Superior temporal gyrus (tissue), 1 donor: ENCODE data around the gene LRRN2.

Source experiments
- DNase-seq: peaks from one replicate; pipeline ENCODE4 v3.0.0-alpha.2; 2016; ENCODE audit errors: extremely low spot score

Gene LRRN2

GRCh38 chr1:204712708-204713430, 27.3 kb upstream of the LRRN2 start:
- no peak for DNase-seq

- DNase-seq: no peak
These were observed 26.6 kb upstream of the LRRN2 start for GRCh38 chr1:204711947-204712701.

GRCh38 chr1:204711103-204711946, 25.8 kb upstream of the LRRN2 start:
- DNase-seq: no peak

GRCh38 chr1:204709960-204710912, 24.7 kb upstream of the LRRN2 start:
- DNase-seq: no peak

- DNase-seq: no peak
These were observed 23.5 kb upstream of the LRRN2 start for GRCh38 chr1:204709021-204709420.

DNA sequence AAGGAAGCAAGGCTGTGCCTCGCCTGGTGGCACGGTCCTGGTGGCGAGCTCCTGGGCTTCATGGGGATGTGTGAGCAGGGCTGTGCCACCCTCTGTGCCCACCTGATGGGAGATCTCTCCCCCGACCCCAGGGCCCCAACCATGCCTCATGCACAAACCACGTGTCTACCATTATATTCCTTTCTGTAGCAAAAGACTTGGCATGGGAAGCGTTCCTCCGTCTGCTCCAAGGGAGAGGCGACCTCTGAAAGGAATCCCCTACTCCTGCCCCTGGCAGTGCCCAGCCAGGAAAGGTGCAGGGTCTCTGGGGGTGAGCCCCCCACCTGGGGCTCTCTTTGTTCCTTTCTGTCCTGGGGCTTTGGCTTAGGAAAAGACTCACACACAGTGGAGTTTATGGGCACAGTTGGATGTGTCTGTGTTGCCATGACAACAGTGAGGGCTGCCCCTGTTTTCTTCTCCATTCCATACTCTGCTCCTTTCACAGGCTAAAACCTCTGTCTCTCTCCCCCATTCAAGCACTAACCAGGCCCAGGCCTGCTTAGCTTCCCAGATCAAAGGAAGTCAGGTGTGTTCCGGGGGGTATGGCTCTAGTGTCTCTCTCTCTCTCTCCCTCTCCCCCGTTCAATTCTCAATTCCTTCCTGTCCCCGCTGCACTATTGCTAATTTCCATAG, 21.4 kb upstream of the LRRN2 start:
- no peak for DNase-seq

- DNase-seq: no peak
These were observed 20.6 kb upstream of the LRRN2 start for GRCh38 chr1:204705888-204706837.

DNA sequence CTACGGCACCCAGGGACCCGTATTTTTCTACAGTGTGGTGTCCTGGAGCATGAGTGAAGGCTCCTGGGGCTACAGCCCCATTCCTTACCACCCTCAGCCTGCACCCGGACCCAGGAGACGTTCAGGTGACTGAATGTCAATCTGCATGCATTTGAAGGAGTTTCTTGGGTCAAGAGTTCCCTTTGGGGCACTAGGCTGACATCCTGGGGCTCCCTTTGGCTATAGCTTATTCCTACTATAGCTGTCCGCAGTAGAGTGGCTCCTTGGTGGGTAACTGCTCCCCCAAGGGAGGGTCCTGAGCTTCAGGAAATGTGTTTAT, 19.9 kb upstream of the LRRN2 start:
- DNase-seq: no peak

DNA sequence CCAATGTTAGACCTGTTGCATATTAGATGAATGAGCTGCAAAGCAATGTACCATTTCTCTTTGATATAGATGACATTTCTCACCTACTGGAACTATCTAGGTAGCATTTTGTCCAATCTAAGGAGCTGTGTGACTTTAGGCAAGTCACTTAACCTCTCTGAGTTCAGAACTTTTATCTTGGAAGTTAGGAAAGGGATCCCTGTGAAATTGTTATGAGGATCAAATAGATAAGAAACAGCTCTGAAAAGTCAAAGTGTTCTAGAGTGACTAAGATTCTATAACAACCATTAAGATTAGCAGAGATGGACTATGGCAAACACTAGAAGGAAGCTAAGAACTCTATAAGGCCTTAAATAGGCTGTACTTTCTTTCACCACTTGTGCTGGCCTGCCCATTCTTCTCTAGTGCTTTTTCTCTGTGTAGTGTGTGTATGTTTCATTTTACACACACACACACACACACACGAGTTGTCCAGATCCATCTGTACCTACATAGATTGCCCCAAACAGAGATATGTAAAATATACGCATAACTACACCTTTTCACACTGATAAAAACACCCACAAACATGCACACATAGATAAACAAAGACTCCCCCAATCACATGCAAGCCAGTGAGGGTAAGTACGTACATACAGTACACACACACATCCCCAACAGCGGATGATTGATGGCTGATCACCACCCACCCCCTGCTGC, 19.4 kb upstream of the LRRN2 start:
- DNase-seq: no peak

DNA sequence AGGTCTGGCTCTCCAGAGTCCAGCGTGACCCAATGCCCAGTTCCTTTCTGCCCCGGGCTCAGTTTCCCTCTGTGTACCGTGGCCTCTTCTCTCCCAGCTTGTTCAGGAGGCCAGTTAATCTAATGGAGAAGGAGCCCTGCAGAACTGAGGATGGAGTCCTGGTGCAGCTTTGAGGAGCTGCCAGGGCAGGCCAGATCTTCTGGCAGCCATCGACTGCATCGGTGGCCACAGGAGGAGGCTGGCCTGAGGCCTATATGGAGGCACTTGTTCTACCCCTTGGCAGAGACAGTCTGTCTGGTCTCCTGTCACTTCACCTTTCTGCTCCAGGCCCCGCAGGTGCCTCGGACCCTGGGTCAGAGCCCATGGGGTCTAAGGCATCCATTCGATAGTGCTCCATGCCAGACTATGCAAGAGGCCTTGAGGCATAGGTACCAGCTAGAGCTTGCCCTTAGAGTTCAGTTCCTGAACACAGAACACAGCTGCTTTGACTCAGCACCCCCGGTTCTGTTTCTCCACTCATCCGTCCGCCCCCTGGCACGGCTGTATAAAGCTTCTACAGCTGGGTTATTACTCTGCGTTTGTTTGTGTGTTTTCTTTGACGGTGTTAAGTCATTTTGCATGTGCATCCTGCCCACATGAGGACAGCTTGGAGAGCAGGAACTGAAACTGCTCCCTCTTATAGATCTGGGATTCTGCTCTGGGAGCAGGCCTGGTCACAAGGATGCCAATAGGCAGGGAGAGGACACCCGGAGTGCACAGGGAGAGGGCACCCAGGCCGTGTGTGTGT, 18.5 kb upstream of the LRRN2 start:
- DNase-seq: no peak

- DNase-seq: no peak
These were observed 17.7 kb upstream of the LRRN2 start for GRCh38 chr1:204703268-204703664.

DNA sequence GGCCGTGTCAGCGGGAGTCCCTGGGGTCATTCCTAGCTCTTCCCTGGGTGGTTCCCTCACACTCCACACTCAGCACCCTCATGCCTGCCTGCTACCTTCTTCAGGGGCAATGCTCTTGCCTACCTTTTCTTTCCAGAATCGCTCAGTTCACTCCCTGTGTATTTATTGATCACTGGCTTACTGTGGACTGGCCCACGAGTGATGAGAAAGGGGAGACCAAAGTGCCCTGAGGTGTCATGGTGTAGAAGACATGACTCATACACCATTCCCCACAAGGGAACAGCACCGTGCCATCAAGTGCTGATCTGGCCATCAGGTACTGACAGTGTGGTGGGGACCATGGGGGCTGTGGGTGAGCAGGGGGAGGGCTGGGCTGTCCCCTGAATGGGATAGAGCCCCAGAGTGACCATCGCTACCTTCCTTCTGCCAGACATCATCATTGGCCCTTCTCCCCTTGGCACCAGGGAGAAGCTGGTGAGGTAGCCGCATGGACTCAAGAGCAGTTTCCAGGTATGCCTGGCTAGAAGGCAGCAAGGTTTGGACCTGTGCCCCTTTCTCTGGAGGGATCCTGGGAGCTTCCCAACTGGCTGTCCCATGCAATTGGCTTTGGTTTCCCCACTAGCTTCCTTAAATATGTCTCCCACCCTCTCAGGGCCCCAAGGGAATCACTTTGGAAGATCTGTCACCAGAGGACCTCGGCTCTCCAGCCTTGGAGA, 17.2 kb upstream of the LRRN2 start:
- no peak for DNase-seq

DNA sequence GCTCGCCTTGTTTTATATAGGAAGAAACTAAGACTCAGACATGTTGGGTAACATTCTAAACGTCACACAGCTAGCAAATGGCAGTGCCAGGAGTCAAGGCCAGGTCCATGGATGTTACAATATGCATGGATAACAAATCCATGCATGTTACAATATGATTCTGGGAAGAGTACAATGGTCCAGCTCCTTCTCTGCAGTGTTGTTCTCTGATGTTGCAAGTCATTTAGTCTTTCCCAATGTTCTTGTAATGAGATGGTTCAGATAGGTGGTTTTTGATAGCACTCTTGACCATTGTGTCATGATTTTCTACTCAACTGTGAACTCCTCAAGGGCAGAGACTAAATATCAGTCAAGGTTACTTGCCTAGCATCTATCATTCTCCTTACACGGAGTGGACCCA, 15.7 kb upstream of the LRRN2 start:
- DNase-seq: no peak

- DNase-seq: no peak
These were observed 12.4 kb upstream of the LRRN2 start for GRCh38 chr1:204697893-204698292.

DNA sequence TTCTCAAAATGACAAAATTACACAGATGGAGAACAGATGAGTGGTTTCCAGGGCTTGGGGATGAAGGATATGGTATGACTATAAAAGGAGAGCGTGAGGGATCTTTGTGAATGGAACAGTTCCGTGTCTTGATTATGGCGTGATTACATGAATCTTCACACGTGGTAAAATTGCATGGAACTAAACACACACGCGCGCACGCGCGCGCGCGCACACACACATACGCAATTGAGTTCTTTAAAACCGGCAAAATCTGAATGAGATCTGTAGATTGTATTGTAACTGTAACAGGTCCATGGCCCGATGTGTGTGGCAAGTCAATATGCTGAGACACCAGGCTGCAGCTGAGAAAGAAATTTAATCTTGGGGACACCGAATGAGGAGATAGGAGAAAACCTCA, 11.1 kb upstream of the LRRN2 start:
- no peak for DNase-seq

DNA sequence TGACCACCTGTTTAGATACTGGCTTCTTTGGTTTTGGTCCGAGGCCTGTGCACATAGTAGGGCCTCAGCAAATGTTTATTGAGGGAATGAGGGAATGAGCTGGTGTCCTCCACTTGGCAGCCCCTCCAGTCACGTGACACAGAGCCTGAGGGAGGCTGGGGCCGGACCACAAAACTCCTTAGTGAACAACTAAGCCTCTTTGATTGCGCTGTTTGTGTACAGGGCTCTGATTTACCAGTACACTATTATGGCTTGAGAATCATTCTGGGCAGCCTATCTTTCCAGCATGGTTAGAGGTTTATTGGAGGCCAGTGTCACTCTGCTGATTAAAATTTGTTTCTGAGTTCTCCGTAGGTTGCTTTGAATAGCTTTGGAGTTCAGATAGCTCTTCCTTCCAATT, 10.2 kb upstream of the LRRN2 start:
- no peak for DNase-seq

- no peak for DNase-seq
These were observed 8.6 kb upstream of the LRRN2 start for GRCh38 chr1:204694145-204694544.
